ENCODE data around the gene TEX14. TPM values are rescaled to one million over a fixed set of nuclear protein-coding genes. Genes with fewer than 3 reads are reported as not detected.

TEX14 gene
- total RNA-seq, 4 donors from 2014 or later, result 0.26 to 0.44 TPM; not detected in 2

- intact Hi-C loops (cut with DNase I; ENCODE audit: low total_unique reads), result no loop called here
Measured at GRCh38 chr17:58539698-58540097, 152.1 kb downstream of the TEX14 start.

DNA sequence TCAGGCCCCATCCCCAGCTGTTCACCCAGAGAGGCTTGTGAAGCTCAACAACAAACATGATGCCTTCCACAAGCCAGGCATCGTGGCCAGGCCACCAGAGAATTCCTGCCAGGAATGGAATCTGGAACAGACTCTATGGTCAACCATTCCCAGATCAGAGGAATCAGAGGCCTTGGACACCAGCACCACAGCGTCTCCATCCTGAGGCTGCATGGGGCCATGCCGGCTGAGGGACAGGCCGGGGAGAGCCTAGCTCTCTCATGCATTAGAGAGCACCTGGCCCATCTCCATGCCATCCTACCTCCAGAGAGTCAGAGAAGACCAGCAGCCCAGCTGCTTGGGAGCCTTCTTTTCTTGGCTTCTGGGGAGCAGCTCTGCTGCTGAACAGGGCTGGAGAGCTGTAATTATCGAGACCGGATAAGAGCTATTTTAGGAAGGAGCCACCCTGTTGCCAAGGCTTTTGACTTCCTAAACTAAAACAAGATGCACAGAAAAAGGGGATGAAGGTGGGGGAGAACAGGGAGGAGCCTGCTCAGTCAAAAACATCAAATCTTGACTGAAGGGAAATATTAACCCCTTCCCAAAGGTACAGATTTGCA is 152.9 kb downstream of the TEX14 start:
- no peak overlapping the region for H3K4me3 ChIP-seq (ENCODE audit: low read depth, poor library complexity, severe bottlenecking)
- TF ChIP-seq, protein P1, sequence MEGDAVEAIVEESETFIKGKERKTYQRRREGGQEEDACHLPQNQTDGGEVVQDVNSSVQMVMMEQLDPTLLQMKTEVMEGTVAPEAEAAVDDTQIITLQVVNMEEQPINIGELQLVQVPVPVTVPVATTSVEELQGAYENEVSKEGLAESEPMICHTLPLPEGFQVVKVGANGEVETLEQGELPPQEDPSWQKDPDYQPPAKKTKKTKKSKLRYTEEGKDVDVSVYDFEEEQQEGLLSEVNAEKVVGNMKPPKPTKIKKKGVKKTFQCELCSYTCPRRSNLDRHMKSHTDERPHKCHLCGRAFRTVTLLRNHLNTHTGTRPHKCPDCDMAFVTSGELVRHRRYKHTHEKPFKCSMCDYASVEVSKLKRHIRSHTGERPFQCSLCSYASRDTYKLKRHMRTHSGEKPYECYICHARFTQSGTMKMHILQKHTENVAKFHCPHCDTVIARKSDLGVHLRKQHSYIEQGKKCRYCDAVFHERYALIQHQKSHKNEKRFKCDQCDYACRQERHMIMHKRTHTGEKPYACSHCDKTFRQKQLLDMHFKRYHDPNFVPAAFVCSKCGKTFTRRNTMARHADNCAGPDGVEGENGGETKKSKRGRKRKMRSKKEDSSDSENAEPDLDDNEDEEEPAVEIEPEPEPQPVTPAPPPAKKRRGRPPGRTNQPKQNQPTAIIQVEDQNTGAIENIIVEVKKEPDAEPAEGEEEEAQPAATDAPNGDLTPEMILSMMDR (IDR thresholded peaks at IDR 0.05), result no peak
- no peak for TF ChIP-seq POLR2A (IDR thresholded peaks at IDR 0.05)
- 48 to 71% methylated on average over 6 of the region's 6 CpGs for WGBS, 2 donors
- intact Hi-C loops (cut with DNase I; ENCODE audit: low total_unique reads), result no loop called here
- no peak for DNase-seq (ENCODE audit: low spot score in 2 of 2)

More at GRCh38 chr17:58539698-58540097, 152.1 kb downstream of the TEX14 start:
- TF ChIP-seq, protein P1 (IDR thresholded peaks at IDR 0.05), result no peak
- TF ChIP-seq POLR2A (IDR thresholded peaks at IDR 0.05), result no peak
- no peak overlapping the region for H3K4me3 ChIP-seq (ENCODE audit: low read depth, poor library complexity, severe bottlenecking)
- DNase-seq (ENCODE audit: low spot score in 2 of 2), result no peak

- intact Hi-C loops (cut with DNase I; ENCODE audit: low total_unique reads), result no loop called here
- TF ChIP-seq POLR2A (IDR thresholded peaks at IDR 0.05), result no peak
- TF ChIP-seq, protein P1 (IDR thresholded peaks at IDR 0.05), result no peak
- H3K4me3 ChIP-seq (ENCODE audit: low read depth, poor library complexity, severe bottlenecking), result no peak overlapping the region
- DNase-seq (ENCODE audit: low spot score in 2 of 2), result no peak
- 76 to 87% methylated on average over 4 of the region's 4 CpGs for WGBS, 2 donors
Measured at GRCh38 chr17:58537266-58537665, 154.6 kb downstream of the TEX14 start.

- intact Hi-C loops (cut with DNase I; ENCODE audit: low total_unique reads), result no loop called here
- WGBS, 2 donors, result 88 to 100% methylated on average over 3 of the region's 3 CpGs
- DNase-seq (ENCODE audit: low spot score in 2 of 2), result no peak
- H3K4me3 ChIP-seq (ENCODE audit: low read depth, poor library complexity, severe bottlenecking), result no peak overlapping the region
- no peak for TF ChIP-seq POLR2A (IDR thresholded peaks at IDR 0.05)
- TF ChIP-seq, protein P1 (IDR thresholded peaks at IDR 0.05), result no peak
Measured at GRCh38 chr17:58536542-58536941, 155.3 kb downstream of the TEX14 start.

DNA sequence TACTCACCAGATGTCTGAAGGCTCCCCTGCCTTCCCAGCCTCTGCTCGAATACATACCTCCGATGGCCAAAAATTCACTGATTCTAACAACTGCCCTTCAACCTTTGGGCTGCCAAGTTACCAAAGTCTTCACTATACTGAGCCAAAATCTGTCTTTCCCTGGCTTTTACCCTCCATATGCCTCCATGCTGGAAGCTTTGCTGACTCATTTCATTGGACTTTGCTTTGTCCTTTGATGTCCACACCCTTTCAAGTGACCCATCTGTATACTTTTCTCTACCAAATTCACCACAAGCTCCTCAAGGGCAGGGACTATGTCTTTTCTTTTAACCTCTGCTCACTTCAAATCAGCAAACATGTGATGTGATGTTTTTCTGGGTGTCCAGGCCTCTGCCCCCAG is 156.4 kb downstream of the TEX14 start:
- intact Hi-C loops (cut with DNase I; ENCODE audit: low total_unique reads), result no loop called here
- no peak overlapping the region for H3K4me3 ChIP-seq (ENCODE audit: low read depth, poor library complexity, severe bottlenecking)
- TF ChIP-seq POLR2A (IDR thresholded peaks at IDR 0.05), result no peak
- TF ChIP-seq, protein P1 (IDR thresholded peaks at IDR 0.05), result no peak
- 88 to 95% methylated on average over 2 of the region's 2 CpGs for WGBS, 2 donors
- no peak for DNase-seq (ENCODE audit: low spot score in 2 of 2)

- WGBS, 2 donors, result 86 to 92% methylated on average over 4 of the region's 4 CpGs
- intact Hi-C loops (cut with DNase I; ENCODE audit: low total_unique reads), result no loop called here
- DNase-seq (ENCODE audit: low spot score in 2 of 2), result no peak
- TF ChIP-seq POLR2A (IDR thresholded peaks at IDR 0.05), result no peak
- TF ChIP-seq, protein P1 (IDR thresholded peaks at IDR 0.05), result no peak
- H3K4me3 ChIP-seq (ENCODE audit: low read depth, poor library complexity, severe bottlenecking), result no peak overlapping the region
Measured at GRCh38 chr17:58534901-58535421, 156.9 kb downstream of the TEX14 start.

Data from lower leg skin (tissue), 4 donors.